Panc1 (cell line): ENCODE results near the gene TRNP1. TPM values are rescaled to one million over a fixed set of nuclear protein-coding genes. Genes with fewer than 3 reads are reported as not detected.

Experiments used
- ATAC-seq: fragments of 200-7000 bp; cut with Tn5 transposase; 2 replicates; pipeline ENCODE4 v1.9.1; 2020; ENCODE audit warnings: mild to moderate bottlenecking, moderate library complexity
- BruUV-seq: library from RNA; stranded (reverse); fragments of 400-500 nt; replicated peaks from 2 replicates; lab custom pipeline; 2021; lab: Mats Ljungman, UMichigan
- CTCF ChIA-PET: fragments of 300-600 bp; sonication (Branson Sonifier 250); formaldehyde crosslinking; loops from one replicate; lab custom pipeline; 2022; ENCODE audit warnings: antibody characterized with exemption; lab: Charles Lee
- POLR2A ChIA-PET: fragments of 300-600 bp; sonication (Branson Sonifier 250); formaldehyde crosslinking; loops from one replicate; lab custom pipeline; 2022; ENCODE audit warnings: antibody characterized with exemption; lab: Charles Lee
- DNase-seq: peaks from one replicate; pipeline ENCODE4 v3.0.0-alpha.2; 2010; ENCODE audit warnings: low read depth, low spot score
- H3K27ac ChIP-seq: 2 replicates; pipeline ENCODE4 v1.5.1; 2011; ENCODE audit warnings: mild to moderate bottlenecking, low read length, inconsistent platforms
- H3K27me3 ChIP-seq: fragments of 200-500 bp; sonication (Bioruptor generic); 2 replicates; pipeline ENCODE4 v1.6.0; 2014; ENCODE audit warnings: low read length, inconsistent platforms; ENCODE audit not compliant: control insufficient read depth, insufficient read depth
- H3K36me3 ChIP-seq: fragments of 200-500 bp; sonication (Bioruptor generic); 2 replicates; pipeline ENCODE4 v1.5.1; 2014; ENCODE audit warnings: inconsistent platforms, mild to moderate bottlenecking, low read length, moderate library complexity; ENCODE audit not compliant: control insufficient read depth, insufficient read depth
- H3K4me1 ChIP-seq: 2 replicates; pipeline ENCODE4 v1.5.1; 2011; ENCODE audit warnings: inconsistent platforms, mild to moderate bottlenecking, low read length, moderate library complexity; ENCODE audit not compliant: control insufficient read depth, insufficient read depth
- H3K4me3 ChIP-seq, 2 experiments: 2 replicates each; pipeline ENCODE4 v1.5.1; 2011 to 2012; ENCODE audit warnings: low read depth in 2 of 2, low read length in 2 of 2, mild to moderate bottlenecking in 2 of 2, inconsistent platforms in 1 of 2, moderate library complexity in 1 of 2
- H3K9me3 ChIP-seq: fragments of 200-500 bp; sonication (Bioruptor generic); 2 replicates; pipeline ENCODE4 v1.5.1; 2014; ENCODE audit warnings: low read depth, mild to moderate bottlenecking, inconsistent platforms, low read length, moderate library complexity; ENCODE audit not compliant: control insufficient read depth, insufficient read depth
- CTCF ChIP-seq: fragments of 450-650 bp; IDR thresholded peaks from 2 replicates; pipeline ENCODE4 v1.5.1; 2017; ENCODE audit warnings: mild to moderate bottlenecking
- POLR2AphosphoS5 ChIP-seq: IDR thresholded peaks from 2 replicates; pipeline ENCODE4 v1.6.1; 2012; ENCODE audit warnings: mild to moderate bottlenecking, low read depth, low read length, moderate library complexity
- REST ChIP-seq, 2 experiments: IDR thresholded peaks; 2 replicates each; pipeline ENCODE4 v1.6.1; 2011 to 2012; ENCODE audit warnings: low read depth in 2 of 2, control low read depth in 1 of 2, low read length in 1 of 2, mild to moderate bottlenecking in 1 of 2, moderate library complexity in 1 of 2; ENCODE audit not compliant: insufficient read depth in 1 of 2
- SIN3A ChIP-seq: IDR thresholded peaks from 2 replicates; pipeline ENCODE4 v1.6.1; 2012; ENCODE audit warnings: low read depth, mild to moderate bottlenecking, low read length, moderate library complexity, borderline replicate concordance; ENCODE audit not compliant: insufficient read depth
- TCF7L2 ChIP-seq: IDR thresholded peaks from 2 replicates; pipeline ENCODE4 v1.6.1; 2011; ENCODE audit warnings: mild to moderate bottlenecking, low read depth, low read length, inconsistent platforms
- in situ Hi-C: cut with HindIII; loops from 2 replicates; pipeline ENCODE4 v1.10.0; 2016; ENCODE audit warnings: low sequenced_read_pairs, low pct_unique_long_range_greater_than_20kb
- intact Hi-C: fragments of 100-400 bp; cut with micrococcal nuclease; formaldehyde crosslinking; loops from one replicate; pipeline ENCODE4 v1.10.0; 2022; ENCODE audit not compliant: unreplicated experiment
- total RNA-seq: library from RNA; stranded (reverse); gene quantifications from one replicate; pipeline ENCODE4 v1.2.1, GENCODE V29; 2021; ENCODE audit not compliant: unreplicated experiment

The TRNP1 gene
- total RNA-seq, 1 experiment from 2014 or later, result 81.2 TPM

- ATAC-seq (peak; percentile 14; the same call in 1 of the 2 replicates), DNase-seq (no peak)
- H3K36me3 ChIP-seq, result no peaks in the 10 kb centered on the region; the same call in 1 of the 2 replicates
- intact Hi-C loops (no loop called here), in situ Hi-C loops (no loop called here)
- ChIA-PET POLR2A (interaction anchor here (0.6 kb wide), 1 partner anchor 9 kb away, joined by 3 read pairs; no protein-coding TSS in a partner anchor), CTCF (interaction anchor here (0.7 kb wide), 1 partner anchor 1024 kb away, joined by 3 read pairs; no protein-coding TSS in a partner anchor)
- BruUV-seq, result no TSS peak
- peak overlapping the region; percentile 55 for H3K27ac ChIP-seq
- no peak for TF ChIP-seq CTCF
- no peak for TF ChIP-seq SIN3A
- no peak for TF ChIP-seq POLR2AphosphoS5
- no peak for TF ChIP-seq REST (IDR thresholded peaks at IDR 0.05; ENCODE audit: insufficient read depth in 1 of 2, low read depth in 2 of 2, low read length in 1 of 2)
- H3K4me1 ChIP-seq, result peaks cover 30% of the 10 kb centered on the region
- no peaks in the 10 kb centered on the region for H3K27me3 ChIP-seq
- no peaks in the 10 kb centered on the region for H3K9me3 ChIP-seq
- no peak overlapping the region for H3K4me3 ChIP-seq
Measured at GRCh38 chr1:26991310-26992116, 2.0 kb upstream of the TRNP1 start.

- Histone ChIP-seq H3K4me1 (peaks cover 52% of the 10 kb centered on the region), H3K36me3 (no peaks in the 10 kb centered on the region; the same call in none of the 2 replicates)
- POLR2A ChIA-PET, result interaction anchor here (0.6 to 1.1 kb wide), 2 partner anchors 19 to 113 kb away, joined by 3 to 5 read pairs; no protein-coding TSS in a partner anchor
Measured at GRCh38 chr1:26994020-26994786, 711 bp downstream of the TRNP1 start.

More at GRCh38 chr1:26994020-26994786, 711 bp downstream of the TRNP1 start:
- TF ChIP-seq SIN3A (0 out of 2 replicates have a peak, but pooled peaks have one; percentile 36), REST (IDR thresholded peaks at IDR 0.05; ENCODE audit: insufficient read depth in 1 of 2, low read depth in 2 of 2, low read length in 1 of 2) (no peak), POLR2AphosphoS5 (no peak), CTCF (no peak), TCF7L2 (no peak)
- BruUV-seq, result no TSS peak
- Histone ChIP-seq H3K27ac (peak overlapping the region; percentile 78; the same call in 1 of the 2 replicates), H3K4me3 (peak overlapping the region; percentile 57 to 68), H3K27me3 (no peaks in the 10 kb centered on the region), H3K9me3 (no peaks in the 10 kb centered on the region)
- in situ Hi-C loops, result no loop called here
- ATAC-seq (peak; percentile 5; the same call in 1 of the 2 replicates), DNase-seq (no peak)
- intact Hi-C loops, result no loop called here
- CTCF ChIA-PET, result interaction anchor here (0.7 to 1.2 kb wide), 3 partner anchors 27 to 558 kb away, joined by 3 to 9 read pairs (median 7); no protein-coding TSS in a partner anchor
